Muscle of leg (tissue), 11 donors: ENCODE data around the gene AGRN. TPM values are rescaled to one million over a fixed set of nuclear protein-coding genes. Genes with fewer than 3 reads are reported as not detected.
A peak's percentile ranks its signal among the peaks of the same experiment; 100 is the strongest.

Experiments used
- DNase-seq: peaks from one replicate; pipeline ENCODE4 v3.0.0; 2013
- H3K27ac ChIP-seq: one replicate; pipeline ENCODE4 v1.5.1; 2013; ENCODE audit warnings: mild to moderate bottlenecking, low read length, control low read depth
- H3K27me3 ChIP-seq: one replicate; pipeline ENCODE4 v1.6.1; 2013; ENCODE audit warnings: low read length; ENCODE audit not compliant: control insufficient read depth, insufficient read depth
- H3K36me3 ChIP-seq: one replicate; pipeline ENCODE4 v1.6.1; 2013; ENCODE audit warnings: low read length; ENCODE audit not compliant: control insufficient read depth, insufficient read depth
- H3K4me1 ChIP-seq: one replicate; pipeline ENCODE4 v1.6.1; 2013; ENCODE audit warnings: low read length; ENCODE audit not compliant: control insufficient read depth, insufficient read depth
- H3K4me3 ChIP-seq: one replicate; pipeline ENCODE4 v1.5.1; 2013; ENCODE audit warnings: low read length, control low read depth
- H3K9me3 ChIP-seq: replicated peaks from 2 replicates; pipeline ENCODE4 v1.6.1; 2013; ENCODE audit warnings: low read depth, low read length; ENCODE audit not compliant: control insufficient read depth
- WGBS: methylation state at CpG from one replicate; pipeline ENCODE4 v1.1.5; 2013; ENCODE audit warnings: missing lambda C conversion rate; ENCODE audit not compliant: insufficient coverage; 5-methylcytosine and 5-hydroxymethylcytosine counted together
- polyA plus RNA-seq, 8 donors: library from polyadenylated mRNA; unstranded; fragments of 120-200 nt; gene quantifications; one replicate each; pipeline versions ENCODE4 v1.2.1 to v1.2.3, GENCODE V29; 2013; ENCODE audit warnings: inconsistent platforms in 1 of 8, low replicate concordance in 1 of 8; ENCODE audit not compliant: insufficient read length in 8 of 8, insufficient read depth in 1 of 8
- total RNA-seq: library from RNA; stranded (reverse); fragments of 120-200 nt; gene quantifications from one replicate; pipeline ENCODE4 v1.2.4, GENCODE V29; 2013

Gene AGRN
- total and polyA plus RNA-seq, 9 donors, result 16.0 to 92.0 (median 58.0) TPM

DNA sequence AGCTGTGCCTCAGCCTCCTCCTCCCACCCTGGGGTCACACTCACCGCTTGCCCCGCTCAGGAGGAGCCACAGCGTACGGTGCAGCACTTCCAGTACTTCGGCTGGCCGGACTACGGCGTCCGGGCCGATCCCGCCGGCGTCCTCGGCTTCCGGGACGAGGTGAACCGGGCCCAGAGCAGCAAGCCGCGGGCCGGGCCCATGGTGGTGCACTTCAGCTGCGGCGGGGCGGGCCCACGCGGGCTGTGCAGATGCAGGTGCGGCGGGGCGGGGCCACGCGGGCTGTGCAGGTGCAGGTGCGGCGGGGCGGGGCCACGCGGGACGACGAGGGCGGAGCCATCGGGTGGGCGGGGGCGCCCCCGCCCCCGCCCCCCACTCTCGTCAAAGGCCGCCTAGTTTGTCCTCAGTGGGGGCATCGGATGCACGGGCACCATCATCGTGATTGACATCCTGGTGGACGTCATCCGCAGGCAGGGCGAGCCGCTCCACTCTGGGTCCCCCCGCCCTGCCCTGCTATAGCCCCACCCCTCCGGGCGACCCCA lies 48.7 kb downstream of the AGRN start:
- Histone ChIP-seq H3K4me3 (no peak overlapping the region), H3K9me3 (no peaks in the 10 kb centered on the region), H3K36me3 (no peaks in the 10 kb centered on the region), H3K27ac (no peak overlapping the region), H3K4me1 (peaks cover 18% of the 10 kb centered on the region), H3K27me3 (peaks cover 60% of the 10 kb centered on the region)
- DNase-seq, result no peak
- under 1% methylated on average over 49 of the region's 55 CpGs for WGBS

DNA sequence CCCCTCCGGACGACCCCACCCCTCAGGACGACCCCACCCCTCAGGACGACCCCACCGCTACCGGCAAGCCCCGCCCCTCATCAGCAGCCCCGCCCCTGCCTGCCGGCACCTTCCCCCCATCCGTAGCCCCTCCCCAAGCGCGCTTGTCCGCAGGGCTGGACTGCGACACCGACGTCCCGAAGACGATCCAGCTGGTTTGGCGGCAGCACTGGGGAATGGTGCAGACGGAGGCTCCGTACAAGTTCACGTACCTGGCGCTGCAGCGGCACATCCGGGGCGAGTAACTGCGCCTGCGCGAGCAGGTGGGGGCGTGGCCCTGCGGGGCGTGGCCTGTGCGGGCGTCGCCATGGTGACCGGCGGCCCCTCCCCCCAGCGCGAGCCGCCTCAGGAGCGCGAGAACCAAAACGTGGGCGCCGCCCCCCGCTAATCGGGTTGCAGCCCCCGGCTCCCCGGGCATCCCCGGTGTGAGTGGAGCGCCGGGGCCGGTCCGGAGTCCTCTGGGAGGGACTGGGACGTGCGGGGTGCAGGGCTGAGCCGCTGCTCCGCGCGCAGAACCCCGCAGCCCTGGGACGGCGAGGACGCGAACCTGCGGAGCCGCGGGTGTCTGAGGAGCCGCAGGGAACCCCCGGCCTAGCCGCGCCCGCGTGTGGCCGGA lies 49.3 kb downstream of the AGRN start:
- Histone ChIP-seq H3K9me3 (no peaks in the 10 kb centered on the region), H3K27me3 (peaks cover 55% of the 10 kb centered on the region), H3K4me1 (peaks cover 16% of the 10 kb centered on the region), H3K27ac (no peak overlapping the region), H3K4me3 (peak overlapping the region; percentile 29), H3K36me3 (no peaks in the 10 kb centered on the region)
- DNase-seq, result peak; percentile 28
- WGBS, result 4% methylated on average over 67 of the region's 75 CpGs

DNA sequence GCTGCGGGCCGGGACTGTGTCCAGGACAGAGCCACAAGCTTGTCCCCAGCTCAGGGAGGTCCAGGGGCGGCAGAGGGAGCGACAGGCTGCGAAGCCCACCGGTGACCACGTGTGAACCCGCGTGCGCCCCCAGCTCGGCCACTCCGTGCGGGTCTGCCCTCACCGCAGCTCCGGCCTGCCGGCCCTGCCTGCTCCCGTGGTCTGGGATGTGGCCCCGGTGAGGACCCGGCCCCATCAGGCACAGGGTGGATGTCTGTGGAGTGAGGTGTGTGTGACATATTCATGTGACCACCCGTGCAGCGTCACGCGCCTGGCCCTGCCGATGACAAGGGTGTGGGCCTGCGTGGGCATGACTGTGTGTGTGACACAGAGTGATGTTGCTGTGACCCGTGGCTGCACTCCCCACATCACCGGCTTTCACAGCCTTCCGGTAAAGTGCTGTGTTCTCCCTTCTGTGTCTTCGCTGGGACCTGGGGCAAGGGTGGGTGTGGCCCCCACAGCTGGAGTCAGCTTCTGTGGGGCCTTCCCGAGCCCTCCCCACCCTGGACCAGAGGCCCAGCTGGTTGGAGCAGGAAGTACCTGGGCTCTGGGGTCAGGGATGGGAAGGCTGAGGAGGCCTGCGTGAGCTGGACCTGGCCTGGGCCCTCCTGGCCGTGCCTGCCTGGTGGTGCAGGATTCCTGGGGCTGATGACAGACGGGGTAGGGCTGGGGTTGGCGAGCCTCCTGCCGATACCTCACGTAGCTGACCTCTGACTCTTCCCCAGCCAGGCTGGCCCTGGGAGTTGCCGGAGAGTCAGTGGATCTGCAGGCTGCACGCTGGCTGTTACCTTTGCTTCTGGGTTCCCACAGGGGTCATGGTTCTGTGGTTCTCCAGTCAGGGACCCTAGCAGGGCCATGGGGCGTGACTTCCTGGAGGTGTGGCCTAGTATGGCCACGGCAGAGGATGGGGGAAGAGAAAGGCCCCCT lies 50.1 kb downstream of the AGRN start:
- Histone ChIP-seq H3K4me1 (peaks cover 23% of the 10 kb centered on the region), H3K4me3 (no peak overlapping the region), H3K27me3 (peaks cover 54% of the 10 kb centered on the region), H3K36me3 (no peaks in the 10 kb centered on the region), H3K9me3 (no peaks in the 10 kb centered on the region), H3K27ac (no peak overlapping the region)
- no peak for DNase-seq
- 54% methylated on average over 37 of the region's 40 CpGs for WGBS

DNA sequence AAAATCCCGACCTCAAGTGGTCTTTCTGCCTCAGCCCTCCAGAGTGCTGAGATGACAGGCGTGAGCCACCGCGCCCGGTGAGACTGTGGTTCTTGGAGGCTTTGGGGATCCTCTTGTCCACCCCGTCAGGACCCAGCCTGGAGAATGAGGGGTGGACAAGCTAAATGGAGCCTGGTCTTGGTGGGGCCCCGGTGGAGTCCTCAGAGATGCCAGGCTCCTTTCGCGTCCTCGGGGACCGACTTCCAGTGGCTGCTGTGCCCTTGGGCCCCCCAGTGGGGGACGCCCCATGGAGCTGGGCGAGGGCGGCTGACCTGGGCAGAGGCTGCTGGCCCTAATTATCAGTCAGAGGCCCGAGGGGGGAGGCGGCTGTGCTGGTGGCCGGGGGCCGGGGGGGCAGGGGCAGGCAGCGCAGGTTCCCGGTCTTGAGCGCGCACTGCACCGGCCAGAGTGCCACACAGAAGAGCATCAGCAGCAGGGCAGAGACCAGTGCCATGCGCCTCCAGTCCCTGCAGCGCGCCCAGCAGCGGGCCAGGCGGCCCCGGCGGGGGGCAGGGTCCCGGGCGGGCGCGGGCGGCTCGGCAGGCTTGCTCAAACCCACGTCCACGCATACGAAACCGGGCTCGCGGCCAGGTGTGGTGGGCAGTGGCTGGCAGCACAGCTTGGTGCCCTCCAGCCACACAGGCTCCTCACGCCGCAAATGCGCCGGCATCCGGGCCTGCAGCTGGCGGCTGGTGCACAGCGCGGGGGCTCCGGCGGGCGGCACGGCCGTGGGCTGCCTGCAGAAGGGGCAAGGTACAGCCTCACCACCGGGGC lies 51.8 kb downstream of the AGRN start:
- H3K27me3 ChIP-seq, result peaks cover 47% of the 10 kb centered on the region
- WGBS, result 86% methylated on average over 39 of the region's 56 CpGs

DNA sequence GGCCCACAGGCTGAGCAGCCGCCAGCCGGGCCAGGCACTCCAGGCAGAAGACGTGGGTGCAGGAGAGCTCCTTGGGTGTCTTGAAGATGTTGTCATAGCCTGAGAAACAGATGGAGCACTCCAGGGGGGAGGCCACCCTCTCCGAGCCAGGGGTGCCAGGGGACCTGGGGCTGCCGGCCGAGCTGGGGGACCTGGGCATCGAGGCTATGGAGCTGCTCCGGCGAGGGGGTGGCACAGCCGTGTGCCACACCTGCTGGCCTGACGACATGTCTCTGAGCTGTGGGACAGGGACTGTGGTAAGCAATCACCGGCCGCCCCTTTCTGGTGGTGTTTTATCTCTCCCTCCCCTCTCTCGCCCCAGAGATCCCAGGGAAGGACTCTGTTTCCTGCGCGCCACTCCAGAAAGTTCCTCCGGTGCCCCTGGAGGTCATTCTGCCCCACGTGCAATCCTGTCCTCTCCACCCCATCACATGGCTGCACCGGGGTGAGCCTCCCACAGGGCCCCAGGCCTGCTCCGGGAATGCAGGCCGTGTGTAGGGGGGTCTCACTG lies 52.5 kb downstream of the AGRN start:
- WGBS, result 66% methylated on average over 16 of the region's 21 CpGs
- no peak for DNase-seq
- Histone ChIP-seq H3K4me1 (peaks cover 23% of the 10 kb centered on the region), H3K27ac (no peak overlapping the region), H3K36me3 (no peaks in the 10 kb centered on the region), H3K4me3 (no peak overlapping the region), H3K27me3 (peaks cover 42% of the 10 kb centered on the region), H3K9me3 (no peaks in the 10 kb centered on the region)

More for the DNA sequence above, 51.8 kb downstream of the AGRN start:
- no peak overlapping the region for H3K27ac ChIP-seq
- no peak for DNase-seq
- H3K9me3 ChIP-seq, result no peaks in the 10 kb centered on the region
- peaks cover 23% of the 10 kb centered on the region for H3K4me1 ChIP-seq
- no peak overlapping the region for H3K4me3 ChIP-seq
- no peaks in the 10 kb centered on the region for H3K36me3 ChIP-seq

DNA sequence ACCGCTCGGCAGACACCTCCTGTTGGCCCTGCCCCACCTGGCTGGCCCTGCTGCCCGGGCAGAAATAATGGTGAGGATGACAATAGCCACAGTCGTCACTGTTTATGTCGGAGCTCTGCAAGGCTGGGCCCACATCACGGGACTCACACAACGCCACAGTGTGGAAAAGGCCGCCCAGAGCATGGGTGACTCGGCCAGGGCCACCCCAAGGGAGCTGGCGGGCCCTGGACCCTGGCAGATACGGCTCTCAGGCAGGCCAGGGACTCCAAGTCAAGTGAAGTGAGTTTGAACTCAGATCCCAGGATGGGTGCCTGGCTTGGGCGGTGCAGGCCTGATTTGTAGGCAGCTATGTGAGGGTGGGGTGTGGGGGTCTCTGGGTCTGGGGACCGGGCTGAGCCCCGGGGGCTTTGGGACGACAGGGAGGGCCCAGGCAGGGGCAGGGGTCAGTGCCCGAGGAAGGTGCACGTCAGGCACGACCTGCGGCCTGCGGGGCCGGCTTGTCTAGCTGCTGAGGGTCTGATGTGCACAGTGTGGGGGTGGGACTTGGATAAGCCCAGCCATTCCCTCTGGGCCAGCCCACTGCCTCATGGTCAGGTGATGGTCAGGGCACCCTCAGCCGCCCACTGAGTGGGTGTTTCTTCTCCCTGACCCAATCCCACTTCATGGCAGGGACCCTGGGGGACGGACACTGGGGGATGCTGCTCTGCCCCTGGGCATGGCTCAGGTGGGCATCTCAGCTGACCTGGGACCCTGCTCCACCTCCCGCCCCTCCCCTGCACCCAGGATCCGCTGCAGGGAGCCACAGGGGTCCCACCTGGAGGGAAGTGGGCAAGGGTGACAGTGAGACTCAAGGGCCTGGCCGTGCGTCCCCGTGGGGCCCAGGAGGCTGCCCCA lies 53.2 kb downstream of the AGRN start:
- H3K27ac ChIP-seq, result no peak overlapping the region
- no peak overlapping the region for H3K4me3 ChIP-seq
- WGBS, result 72% methylated on average over 27 of the region's 28 CpGs
- no peaks in the 10 kb centered on the region for H3K9me3 ChIP-seq
- H3K36me3 ChIP-seq, result no peaks in the 10 kb centered on the region
- H3K4me1 ChIP-seq, result peaks cover 23% of the 10 kb centered on the region
- no peak for DNase-seq
- peaks cover 34% of the 10 kb centered on the region for H3K27me3 ChIP-seq

DNA sequence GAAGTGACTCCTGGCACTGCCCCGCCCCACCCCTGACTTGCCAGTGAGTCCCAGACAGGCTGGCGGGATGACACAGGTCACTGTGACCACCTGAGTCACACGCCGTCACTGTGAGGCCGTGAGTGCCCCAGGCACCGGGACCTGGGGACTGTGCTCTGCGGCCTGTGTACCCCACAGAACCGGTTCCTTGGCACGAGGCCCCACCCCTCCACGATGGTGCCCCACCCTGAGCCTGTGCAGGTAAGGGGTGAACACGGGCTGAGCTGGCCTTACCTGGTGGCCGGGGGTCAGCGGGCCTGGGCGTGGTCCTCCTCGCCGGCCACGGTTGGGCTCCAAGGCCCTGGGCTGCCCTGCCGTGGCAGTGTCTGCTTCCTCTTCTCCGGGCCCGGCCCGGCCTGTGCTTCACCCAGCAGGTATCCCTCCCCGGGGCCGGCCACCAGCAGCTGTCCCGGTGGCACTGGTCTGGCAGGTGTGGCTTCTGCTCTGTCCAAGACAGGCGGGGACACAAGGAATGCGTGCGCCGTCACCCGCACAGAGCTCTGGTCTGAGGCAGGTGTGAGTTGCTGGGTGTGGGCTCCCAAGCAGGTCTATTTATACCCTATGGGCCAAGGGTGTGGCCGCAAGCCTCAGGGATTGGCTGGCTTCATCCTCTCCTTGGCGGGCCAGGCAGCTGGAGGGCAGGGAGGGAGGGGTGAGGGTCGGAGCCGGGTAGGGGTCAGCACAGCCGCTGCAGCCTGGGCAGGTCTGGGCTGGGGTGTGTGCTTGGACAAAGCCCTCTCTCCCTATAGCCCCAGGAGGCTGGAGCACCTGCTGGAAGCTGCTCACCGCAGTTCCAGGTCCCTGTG lies 54.0 kb downstream of the AGRN start, which contains the start of gene RNF223:
Gene RNF223 (minus strand): TSS at position 564 of the 845 bp plus-strand sequence. CDS start 1,740 bp downstream, outside the sequence.
- Histone ChIP-seq H3K27me3 (peaks cover 30% of the 10 kb centered on the region), H3K36me3 (no peaks in the 10 kb centered on the region), H3K27ac (no peak within 1 kb of the TSS), H3K4me3 (no peak within 1 kb of the TSS), H3K9me3 (no peaks in the 10 kb centered on the region), H3K4me1 (peaks cover 16% of the 10 kb centered on the region)
- 68% methylated on average over 27 of the region's 35 CpGs for WGBS
- DNase-seq, result peak; percentile 50

DNA sequence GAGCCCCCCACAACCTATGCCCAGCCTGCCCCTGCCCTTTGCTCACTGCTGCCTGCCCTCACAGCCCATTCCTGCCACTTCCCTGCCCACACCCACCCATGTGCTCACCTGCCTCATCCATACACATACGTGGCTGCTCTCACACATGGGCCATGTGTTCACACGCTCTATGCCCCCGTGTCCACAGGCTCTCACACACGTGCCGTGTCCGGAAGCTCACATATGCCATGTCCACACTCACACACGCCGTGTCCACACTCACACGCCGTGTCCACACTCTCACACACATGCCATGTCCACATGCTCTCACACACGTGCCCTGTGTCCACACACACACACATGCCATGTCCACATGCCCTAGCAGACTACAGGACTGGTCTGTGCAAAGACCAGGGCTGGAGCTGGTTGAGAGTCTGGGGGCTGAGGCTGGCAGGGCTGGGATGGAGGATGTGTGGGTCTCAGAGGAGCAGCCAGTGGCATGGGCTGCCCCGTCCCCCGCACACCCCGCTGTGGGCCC lies 54.8 kb downstream of the AGRN start:
- WGBS, result 59% methylated on average over 11 of the region's 14 CpGs
- H3K27ac ChIP-seq, result no peak overlapping the region
- DNase-seq, result no peak
- H3K4me3 ChIP-seq, result no peak overlapping the region
- no peaks in the 10 kb centered on the region for H3K36me3 ChIP-seq
- H3K4me1 ChIP-seq, result peaks cover 17% of the 10 kb centered on the region
- H3K9me3 ChIP-seq, result no peaks in the 10 kb centered on the region
- peaks cover 28% of the 10 kb centered on the region for H3K27me3 ChIP-seq
